Heart right ventricle (tissue), 16 donors: Measurements from ENCODE around the gene NOXO1. TPM values are rescaled to one million over a fixed set of nuclear protein-coding genes. Genes with fewer than 3 reads are reported as not detected.

Experiments used
- ATAC-seq, 8 donors: fragments of 200-7000 bp; cut with Tn5 transposase; one replicate each; pipeline ENCODE4 v1.9.1; 2020; ENCODE audit warnings: mild to moderate bottlenecking in 8 of 8, moderate library complexity in 8 of 8, moderate number of reproducible peaks in 1 of 8
- DNase-seq, 2 donors: peaks; one replicate each; pipeline ENCODE4 v3.0.0-alpha.2; 2020
- H3K27ac ChIP-seq, 10 donors: fragments of 200-600 bp; sonication (generic) in 2 of 10; one replicate each; pipeline versions ENCODE4 v1.5.0 to v1.8.0; 2020 to 2022; ENCODE audit warnings: mild to moderate bottlenecking in 3 of 10
- H3K27me3 ChIP-seq, 7 donors: fragments of 200-600 bp; one replicate each; pipeline ENCODE4 v1.8.0; 2021 to 2022; ENCODE audit warnings: mild to moderate bottlenecking in 2 of 7
- H3K36me3 ChIP-seq, 9 donors: fragments of 200-600 bp; sonication (generic) in 1 of 9; one replicate each; pipeline versions ENCODE4 v1.5.0 to v1.8.0; 2020 to 2022; ENCODE audit warnings: mild to moderate bottlenecking in 2 of 9
- H3K4me1 ChIP-seq, 9 donors: fragments of 200-600 bp; sonication (generic) in 1 of 9; one replicate each; pipeline versions ENCODE4 v1.5.0 to v1.8.0; 2020 to 2022; ENCODE audit warnings: mild to moderate bottlenecking in 4 of 9
- H3K4me3 ChIP-seq, 10 donors: fragments of 200-600 bp; sonication (generic) in 2 of 10; one replicate each; pipeline versions ENCODE4 v1.5.0 to v1.8.0; 2020 to 2022; ENCODE audit warnings: mild to moderate bottlenecking in 7 of 10, moderate library complexity in 2 of 10
- H3K9me3 ChIP-seq, 11 donors: fragments of 200-600 bp in 10 of 11; sonication (generic) in 2 of 11; one replicate each; pipeline versions ENCODE4 v1.5.0 to v1.8.0; 2013 to 2022; ENCODE audit warnings: mild to moderate bottlenecking in 2 of 11, control low read depth in 1 of 11, moderate library complexity in 1 of 11
- CTCF ChIP-seq, 9 donors: fragments of 200-600 bp; sonication (generic) in 2 of 9; IDR thresholded peaks; one replicate each; pipeline versions ENCODE4 v1.5.0 to v1.8.0; 2021 to 2022; ENCODE audit warnings: antibody characterized with exemption in 9 of 9, mild to moderate bottlenecking in 5 of 9, moderate library complexity in 1 of 9
- WGBS, 2 donors: extraction: QIAGEN DNeasy Blood & Tissue Kit; methylation state at CpG; one replicate each; pipeline ENCODE4 v1.1.7; 2013; ENCODE audit warnings: inconsistent platforms in 1 of 2; 5-methylcytosine and 5-hydroxymethylcytosine counted together
- intact Hi-C, 10 donors: fragments of 100-400 bp; cut with DNase I; formaldehyde crosslinking; loops; one replicate each; pipeline versions ENCODE4 v1.11.1 to v1.14.2; 2022
- polyA plus RNA-seq, 2 donors: library from polyadenylated mRNA; stranded (reverse); fragments of 200-250 nt; gene quantifications; one replicate each; pipeline ENCODE4 v1.2.3, GENCODE V29; 2013
- total RNA-seq, 10 donors: library from RNA; stranded (reverse); fragmentation: NEBNext Ultra II Directional in 3 of 10; extraction: Animal tissue kit (Norgen Biotek cat#: 25700) in 3 of 10; gene quantifications; one replicate each; pipeline versions ENCODE4 v1.2.1 to v1.2.4, GENCODE V29; 2021 to 2023
- donor health status: Arrhythmogenic right ventricular cardiomyopathy.
- donor health status: ischemic (EF 13 %, LVEDD 7.1; RV severe dilation, severe dysfunction).
- donor health status: healthy with polysubstance abuse.
- donor health status: DM: no; HTN: yes; CAD: no.
- donor health status: DM: no; HTN: no; CAD: no.
- donor health status: ischemic (EF 25% LVEDD 6.9; RV normal size, moderate dysfunction).
- donor health status: ischemic (EF 25% LVEDD 5.7; RV mildly dilated, moderate dysfunction).
- donor health status: healthy.
- donor health status: DM: yes; HTN: yes; CAD: no.
- donor health status: Ischemic cardiomyopathy.
- donor health status: ischemic (EF 35%, LVEDD 5.7; RV mildly dilated, moderate dysfunction).
- donor health status: nonischemic (EF 11% LVEDD 7.7; RV severe dilation, severe dysfunction).
- donor health status: DM: yes; HTN: yes; CAD: no.
- donor health status: PGD.
- donor health status: ischemic (EF 29% LVEDD 5.4; RV normal size, mild dysfunction).
- donor health status: nonischemic (EF 23%, LVEDD 6.1; RV moderate dilation, normal function).

NOXO1 gene
- total and polyA plus RNA-seq, 12 donors, result 0.09 to 0.29 TPM; not detected in 10

GRCh38 chr16:2008631-2009163, 27.4 kb upstream of the NOXO1 start:
- no peaks in the 10 kb centered on the region for H3K27me3 ChIP-seq
- peak overlapping the region; percentile 69 to 99 (median 90) for H3K4me3 ChIP-seq
- H3K4me1 ChIP-seq, result peaks cover 34 to 63% (median 52%) of the 10 kb centered on the region in 9 donors
- ATAC-seq (no peak), DNase-seq (no peak)
- H3K27ac ChIP-seq, result peak overlapping the region in 9 of 10 donors; percentile 84 to 96 (median 92)
- intact Hi-C loops, result loop anchor here in 1 of 10 donors (10.0 kb wide), 1 partner anchor 136 kb away; the partner anchor contains the start of gene RAB26
- TF ChIP-seq CTCF (IDR thresholded peaks at IDR 0.05), result no peak
- 5 to 8% methylated on average over 23 of the region's 23 CpGs for WGBS, 2 donors
- no peaks in the 10 kb centered on the region for H3K9me3 ChIP-seq
- peaks cover 0 to 14% (median 0%) of the 10 kb centered on the region in 9 donors for H3K36me3 ChIP-seq

- H3K27ac ChIP-seq, result peak overlapping the region in 3 of 10 donors; percentile 90 to 96 (median 94)
- 52 to 59% methylated on average over 15 of the region's 15 CpGs for whole genome bisulfite sequencing, 2 donors
- TF ChIP-seq CTCF (IDR thresholded peaks at IDR 0.05), result no peak
- ATAC-seq (no peak), DNase-seq (no peak)
- peak overlapping the region in 9 of 10 donors; percentile 69 to 99 (median 91) for H3K4me3 ChIP-seq
- intact Hi-C loops, result loop anchor here in 1 of 10 donors (10.0 kb wide), 1 partner anchor 137 kb away; the partner anchor contains the start of gene RAB26
- H3K36me3 ChIP-seq, result peaks cover 0 to 20% (median 4%) of the 10 kb centered on the region in 9 donors
- H3K4me1 ChIP-seq, result peaks cover 37 to 69% (median 55%) of the 10 kb centered on the region in 9 donors
- no peaks in the 10 kb centered on the region for H3K27me3 ChIP-seq
- H3K9me3 ChIP-seq, result no peaks in the 10 kb centered on the region
Measured at GRCh38 chr16:2008009-2008526, 26.8 kb upstream of the NOXO1 start.

GRCh38 chr16:2007081-2007836, 26.0 kb upstream of the NOXO1 start:
- Histone ChIP-seq H3K36me3 (peaks cover 3 to 28% (median 11%) of the 10 kb centered on the region in 9 donors), H3K27me3 (no peaks in the 10 kb centered on the region), H3K4me1 (peaks cover 37 to 69% (median 55%) of the 10 kb centered on the region in 9 donors), H3K4me3 (peak overlapping the region in 2 of 10 donors; percentile 91 to 98), H3K27ac (peak overlapping the region in 1 of 10 donors; percentile 94), H3K9me3 (no peaks in the 10 kb centered on the region)
- 79 to 85% methylated on average over 15 to 16 of the region's 16 CpGs for WGBS, 2 donors
- DNase-seq (no peak), ATAC-seq (no peak)
- intact Hi-C loops, result loop anchor here in 1 of 10 donors (10.0 kb wide), 1 partner anchor 138 kb away; the partner anchor contains the start of gene RAB26
- TF ChIP-seq CTCF (IDR thresholded peaks at IDR 0.05), result no peak

GRCh38 chr16:2006317-2006716, 25.0 kb upstream of the NOXO1 start:
- WGBS, 2 donors, result 91 to 92% methylated on average over 8 of the region's 8 CpGs
- ATAC-seq, result no peak
- intact Hi-C loops, result loop anchor here in 1 of 10 donors (10.0 kb wide), 1 partner anchor 138 kb away; the partner anchor contains the start of gene RAB26
- no peak for TF ChIP-seq CTCF (IDR thresholded peaks at IDR 0.05)
- Histone ChIP-seq H3K4me1 (peaks cover 37 to 69% (median 55%) of the 10 kb centered on the region in 9 donors), H3K27me3 (no peaks in the 10 kb centered on the region), H3K9me3 (no peaks in the 10 kb centered on the region), H3K4me3 (no peak overlapping the region), H3K36me3 (peaks cover 10 to 37% (median 21%) of the 10 kb centered on the region in 9 donors), H3K27ac (no peak overlapping the region)
- DNase-seq, result no peak
